NCI-H128 (cell line): Measurements from ENCODE around the gene PDCL3.

ENCODE experiments used
- DNase-seq: peaks from one replicate; lab custom pipeline; 2025; ENCODE audit not compliant: unreplicated experiment; lab: John Stamatoyannopoulos, UW

PDCL3 gene

DNA sequence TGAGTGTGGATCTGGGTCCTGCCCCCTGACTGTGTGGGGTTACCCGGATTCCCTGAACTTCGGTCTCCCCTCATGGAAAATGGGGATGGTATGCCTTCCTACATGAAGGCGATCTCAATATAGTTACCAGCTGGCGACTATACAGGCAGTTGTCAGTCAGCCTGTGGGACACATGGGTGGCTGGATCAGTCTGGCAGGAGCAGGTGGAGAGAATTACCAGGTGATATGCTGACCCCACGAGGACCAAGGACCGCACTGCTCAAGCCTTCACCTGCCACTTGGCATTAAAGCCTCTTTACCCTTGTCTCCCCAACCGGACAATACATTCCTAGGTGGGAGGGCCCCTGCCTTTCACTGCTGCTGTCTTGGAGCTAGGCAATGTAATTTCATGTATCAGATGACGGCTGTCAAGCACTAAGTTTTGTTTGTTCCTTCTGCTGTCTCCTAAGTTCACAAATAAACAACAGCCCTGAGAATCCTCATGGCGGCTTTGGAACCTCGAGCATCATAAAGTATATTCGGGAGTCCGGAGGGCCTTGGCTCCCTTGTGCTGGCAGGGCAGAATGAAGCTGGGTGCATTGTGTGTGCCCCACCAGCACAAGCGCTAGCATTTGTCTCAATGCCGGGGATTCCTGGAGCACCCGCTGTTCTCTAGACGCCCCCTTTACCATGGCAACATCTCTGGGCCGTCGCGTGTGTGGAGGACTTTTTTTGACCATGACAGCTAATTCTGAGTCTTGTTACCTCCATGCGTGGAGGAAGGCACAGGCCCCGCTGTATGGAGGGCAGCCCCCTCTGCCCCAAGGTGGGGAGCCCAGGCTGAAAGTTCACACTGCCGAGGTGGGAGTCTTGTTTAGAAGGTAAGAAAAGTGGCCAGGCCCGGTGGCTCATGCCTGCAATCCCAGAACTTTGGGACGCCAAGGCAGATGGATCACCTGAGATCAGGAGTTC is 48.6 kb downstream of the PDCL3 start:
- no peak for DNase-seq

DNA sequence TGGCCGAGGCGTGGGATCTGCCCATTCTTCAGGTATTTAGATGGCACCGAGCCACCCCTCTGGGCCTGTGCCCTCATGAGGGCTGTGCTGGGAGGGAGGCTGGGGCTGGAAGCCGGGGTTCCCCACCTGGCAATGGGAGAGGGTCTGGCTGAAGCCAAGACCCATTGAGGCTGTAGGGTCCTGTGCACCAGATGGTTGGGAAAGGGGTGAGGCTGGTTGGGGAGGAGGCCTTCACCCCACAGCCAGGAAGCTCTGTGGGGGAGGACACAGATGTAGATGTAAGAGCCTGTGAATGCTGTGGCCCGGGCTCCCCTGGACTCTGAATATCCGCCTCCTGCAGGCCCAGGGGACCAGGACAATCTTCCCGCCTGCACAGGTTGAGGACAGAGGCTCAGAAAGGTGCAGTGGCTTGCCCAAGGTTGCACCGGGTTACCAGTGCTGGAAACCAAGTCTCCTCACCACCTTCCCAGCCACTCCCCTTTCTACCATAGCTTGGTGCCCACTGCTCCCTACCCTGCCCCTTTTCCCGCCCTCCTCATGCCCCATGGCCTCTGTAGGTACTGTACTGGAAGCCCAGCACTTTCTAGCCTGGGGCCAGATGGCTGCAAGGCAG is 49.7 kb downstream of the PDCL3 start:
- no peak for DNase-seq

GRCh38 chr2:100613719-100614118 is 50.9 kb downstream of the PDCL3 start:
- no peak for DNase-seq

DNA sequence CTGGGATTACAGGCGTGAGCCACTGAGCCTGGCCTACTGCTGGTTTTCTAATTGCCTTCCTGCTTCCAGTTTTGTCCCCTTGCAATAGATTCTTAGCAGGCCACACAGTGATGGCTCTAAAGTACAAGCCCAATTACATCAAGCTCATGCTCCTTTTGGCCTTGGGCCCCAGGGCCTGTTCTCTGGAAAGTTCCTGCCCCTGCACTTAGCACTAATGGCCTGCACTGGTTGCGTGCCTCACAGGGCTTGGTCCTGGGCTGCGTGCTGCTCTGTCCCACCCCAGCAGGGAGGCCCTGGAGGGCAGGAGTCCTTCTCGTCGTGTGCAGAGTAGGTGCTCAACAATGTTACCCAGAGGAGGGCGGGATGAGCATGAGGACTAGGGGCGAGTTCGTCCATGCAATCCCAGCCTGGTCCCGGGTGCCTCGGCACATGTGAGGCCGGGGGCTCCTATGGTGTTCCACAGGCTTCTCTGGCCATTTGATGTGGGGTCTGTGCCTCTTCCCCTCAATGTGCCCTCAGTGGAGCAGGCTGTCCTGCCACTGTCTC is 51.7 kb downstream of the PDCL3 start:
- no peak for DNase-seq

DNA sequence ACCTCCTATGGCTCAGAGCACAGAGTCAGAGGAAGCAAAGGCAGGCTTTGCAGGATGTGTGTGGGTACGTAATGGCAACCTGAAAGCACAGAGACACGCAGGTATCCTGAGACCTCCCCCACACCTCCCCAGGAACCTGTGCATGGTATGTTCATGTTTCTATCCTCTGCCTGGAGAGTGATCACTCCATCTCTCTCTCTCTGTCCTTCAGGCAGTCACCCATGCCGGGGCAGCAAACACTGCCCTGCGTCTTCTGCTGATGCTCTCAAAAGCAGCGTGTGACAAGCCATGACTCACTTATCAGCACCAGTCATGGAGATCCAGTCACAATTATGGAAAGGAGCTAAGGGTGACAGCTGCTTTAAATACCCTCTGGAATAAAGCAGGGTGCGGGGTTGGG is 52.7 kb downstream of the PDCL3 start:
- DNase-seq: no peak

GRCh38 chr2:100615886-100616285 is 53.1 kb downstream of the PDCL3 start:
- DNase-seq: no peak

GRCh38 chr2:100616841-100617390 is 54.1 kb downstream of the PDCL3 start:
- no peak for DNase-seq

DNA sequence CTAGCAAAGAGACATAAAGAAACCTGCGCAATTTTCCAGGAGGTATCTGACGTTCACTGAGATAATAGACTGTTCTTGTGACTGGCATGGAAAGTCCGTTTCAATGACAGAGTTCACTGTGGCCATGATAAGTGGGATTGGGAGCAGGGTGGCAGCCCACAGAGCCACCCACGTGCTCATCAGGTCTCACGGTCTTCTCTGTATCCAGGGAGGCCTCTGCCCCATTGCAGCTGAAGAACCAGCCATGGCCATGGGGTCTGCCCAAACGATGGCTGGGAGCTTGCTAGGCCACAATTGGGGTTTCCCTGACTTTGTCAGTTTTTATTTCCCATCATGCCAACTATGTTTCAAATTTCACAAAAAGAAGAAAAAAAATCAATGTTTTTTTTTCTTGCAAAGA is 57.2 kb downstream of the PDCL3 start:
- DNase-seq: no peak

GRCh38 chr2:100620481-100620880 is 57.7 kb downstream of the PDCL3 start:
- DNase-seq: no peak

GRCh38 chr2:100621371-100621951 is 58.7 kb downstream of the PDCL3 start:
- no peak for DNase-seq

DNA sequence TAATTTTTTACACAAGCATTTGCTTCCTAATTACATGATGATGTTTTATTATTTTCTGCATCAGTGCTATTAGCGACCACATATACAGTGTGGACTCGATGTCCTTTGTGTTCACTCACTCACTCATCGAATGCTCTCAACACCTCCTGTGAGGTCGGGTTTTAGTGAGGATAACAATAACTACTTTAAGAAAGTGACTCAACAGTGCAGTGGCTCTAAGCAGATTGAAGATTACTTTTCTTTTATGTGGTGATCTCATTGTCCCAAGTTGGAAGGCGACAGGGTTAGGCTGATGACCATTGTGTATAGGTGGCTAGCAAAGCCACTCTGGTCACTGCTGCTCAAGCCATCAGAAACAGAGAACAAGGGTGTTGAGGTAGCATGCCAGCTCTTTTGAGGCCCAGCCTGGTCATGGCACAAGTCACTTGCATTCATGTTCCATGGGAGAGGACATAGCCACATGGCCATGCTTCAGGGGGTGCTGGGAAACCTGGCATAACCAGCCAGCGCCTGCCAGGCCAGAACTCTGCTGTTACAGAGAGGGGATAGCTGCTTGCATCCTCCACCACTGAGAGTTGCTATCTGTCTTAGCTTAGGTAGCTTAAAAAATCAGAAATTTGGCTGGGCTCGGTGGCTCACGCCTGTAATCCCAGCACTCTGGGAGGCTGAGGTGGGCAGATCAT is 60.4 kb downstream of the PDCL3 start:
- no peak for DNase-seq

DNA sequence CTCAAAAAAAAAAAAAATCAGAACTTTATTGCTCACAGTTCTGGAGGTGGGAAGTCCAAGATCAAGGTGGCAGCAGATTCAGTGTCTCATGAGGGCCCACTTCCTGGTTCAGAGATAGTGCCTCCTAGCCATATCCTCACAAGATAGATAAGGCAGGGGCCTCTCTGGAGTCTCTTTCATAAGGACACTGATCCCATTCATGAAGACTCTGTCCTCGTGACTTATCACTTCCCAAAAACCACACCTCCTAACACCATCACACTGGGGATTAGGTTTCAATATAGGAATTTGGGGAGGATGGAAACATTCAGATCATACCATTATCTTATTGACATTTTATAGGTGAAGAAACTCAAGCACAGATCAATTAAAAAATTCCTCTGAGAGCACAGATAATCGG is 61.1 kb downstream of the PDCL3 start:
- DNase-seq: no peak

DNA sequence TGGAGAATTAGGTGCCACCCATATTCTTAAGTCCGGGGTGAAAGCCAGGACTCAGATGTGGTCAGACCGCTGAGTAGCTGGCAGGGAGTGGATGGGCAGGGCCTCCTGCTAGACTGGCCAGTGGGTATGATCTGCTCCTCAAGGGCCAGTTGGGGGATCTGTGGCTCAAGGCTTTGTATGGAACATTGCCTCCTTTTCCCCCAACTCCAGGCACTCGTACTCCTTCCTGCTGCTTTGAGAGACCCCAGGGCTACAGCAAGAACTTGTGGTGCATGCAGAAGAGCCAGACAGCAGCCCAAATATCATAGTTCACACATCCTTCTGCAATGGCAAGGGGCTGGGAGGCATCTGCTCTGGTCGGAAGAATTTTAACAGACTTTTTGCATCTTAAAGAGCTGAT is 61.7 kb downstream of the PDCL3 start:
- no peak for DNase-seq

GRCh38 chr2:100625717-100626116 is 62.9 kb downstream of the PDCL3 start:
- no peak for DNase-seq
